Epidermal melanocyte (primary cell): Measurements from ENCODE around the gene WDFY4.

Source experiments
- DNase-seq: peaks from one replicate; pipeline ENCODE4 v3.0.0; 2011; ENCODE audit warnings: low spot score; ENCODE audit not compliant: insufficient read length

The WDFY4 gene

GRCh38 chr10:48941427-48942075, 256.9 kb downstream of the WDFY4 start:
- no peak for DNase-seq

GRCh38 chr10:48943096-48943495, 258.4 kb downstream of the WDFY4 start:
- DNase-seq, result no peak

DNA sequence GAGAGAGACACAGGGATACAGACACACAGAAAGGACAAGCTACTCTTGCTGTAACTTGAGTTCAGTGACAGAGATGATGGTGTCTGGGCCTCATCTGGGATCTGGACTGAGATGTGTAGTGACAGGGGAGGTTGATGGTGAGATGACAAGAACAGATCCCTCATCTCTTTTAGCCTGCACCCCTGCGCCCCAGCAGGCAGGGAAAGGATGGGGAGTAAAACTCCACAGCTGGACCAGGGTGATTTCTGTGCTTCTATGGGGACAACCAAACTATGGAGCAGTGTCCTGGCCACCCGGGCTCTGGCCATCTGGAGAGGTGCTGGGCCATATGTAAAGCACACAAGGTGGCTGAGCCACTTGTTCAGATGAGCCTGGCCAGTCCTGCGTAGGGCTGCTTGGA, 259.5 kb downstream of the WDFY4 start:
- DNase-seq, result no peak

GRCh38 chr10:48945441-48946130, 260.9 kb downstream of the WDFY4 start:
- no peak for DNase-seq

GRCh38 chr10:48946332-48946731, 261.7 kb downstream of the WDFY4 start:
- DNase-seq, result no peak

DNA sequence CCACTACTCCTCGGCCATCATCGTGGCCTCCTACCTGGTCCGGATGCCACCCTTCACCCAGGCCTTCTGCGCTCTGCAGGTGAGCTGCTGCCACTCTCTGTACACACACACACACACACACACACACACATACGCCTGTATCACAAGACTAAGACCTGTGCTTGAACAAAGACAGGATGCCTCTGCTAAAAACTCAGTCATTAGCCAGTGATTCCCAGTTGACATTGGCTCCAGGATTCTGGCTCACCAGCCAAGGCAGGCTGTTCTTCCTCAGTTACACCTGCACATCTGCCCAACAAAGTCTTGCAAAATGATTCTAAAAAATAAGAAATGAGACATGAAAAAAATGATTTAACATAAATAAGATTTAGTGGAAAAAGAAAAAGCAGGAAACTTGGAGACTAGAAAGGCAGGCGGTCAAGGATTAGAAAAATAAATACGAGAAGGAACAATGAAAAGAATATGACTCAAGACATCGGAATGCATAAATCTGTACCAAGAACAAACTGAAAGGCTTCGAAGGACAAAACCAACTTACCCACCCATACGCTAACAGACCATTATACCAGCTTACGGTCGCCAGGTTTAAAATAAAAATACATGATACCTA, 262.3 kb downstream of the WDFY4 start:
- DNase-seq, result no peak

DNA sequence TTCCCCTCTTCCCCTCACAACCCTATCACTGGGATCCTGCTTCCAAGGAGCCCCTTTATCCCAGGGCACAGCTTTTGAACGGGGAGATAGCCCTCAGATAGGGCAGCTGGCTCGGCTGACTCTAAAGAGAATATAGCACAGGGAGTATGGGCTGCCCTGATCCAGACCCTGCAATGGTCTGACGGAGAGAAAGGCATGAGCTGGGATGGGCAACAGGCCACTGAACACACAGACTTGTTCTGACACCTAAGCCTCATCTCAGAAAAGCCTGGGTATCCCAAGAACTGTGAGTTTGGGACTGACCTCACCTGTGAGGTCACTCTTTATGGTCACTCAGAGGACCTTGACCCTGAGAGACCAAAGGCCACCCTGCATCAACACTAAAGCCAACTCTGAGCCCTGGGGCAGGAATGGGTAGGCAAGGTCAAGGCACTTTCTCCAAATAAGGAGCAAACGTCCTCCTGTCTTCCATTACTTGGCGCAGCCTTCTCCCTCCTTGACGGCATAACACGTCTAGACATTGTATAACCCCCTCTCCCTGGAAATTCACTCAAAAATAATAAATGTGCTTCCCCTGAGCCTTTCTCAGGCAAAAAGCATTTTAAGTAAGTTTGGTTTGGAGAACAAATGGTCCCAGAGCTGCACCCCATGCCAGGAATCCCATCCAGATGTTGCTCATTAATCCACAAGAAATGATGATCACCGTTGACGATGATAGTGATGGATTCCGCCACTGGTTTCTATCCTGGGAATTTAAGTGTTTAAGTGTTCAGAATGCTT, 263.2 kb downstream of the WDFY4 start:
- DNase-seq, result no peak

DNA sequence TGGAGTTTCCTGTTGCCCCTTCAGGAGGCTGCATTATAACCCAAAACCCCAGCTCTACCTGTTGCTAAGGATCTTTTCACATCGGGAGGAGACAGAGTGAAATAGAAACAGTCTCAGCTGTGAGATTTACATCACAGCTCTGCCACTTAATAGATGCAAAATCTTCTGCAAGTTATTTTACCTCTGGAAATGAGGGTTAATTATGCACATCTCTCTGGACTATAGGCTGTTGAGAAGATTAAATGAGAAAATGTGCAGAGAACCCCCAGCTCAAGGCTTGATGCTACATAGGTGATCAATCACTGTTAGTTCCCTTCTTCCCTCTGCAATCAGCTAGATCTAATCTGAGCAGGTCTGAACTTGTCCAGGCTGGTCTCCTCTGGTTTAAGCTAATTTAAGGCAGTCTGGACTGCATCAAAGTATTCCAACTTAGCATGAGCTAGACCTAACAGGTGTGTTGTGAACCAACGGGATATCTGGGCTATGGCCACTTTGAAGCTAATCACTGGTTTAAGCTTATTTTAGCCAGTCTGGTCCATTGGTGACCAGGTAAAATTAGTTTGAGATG, 263.9 kb downstream of the WDFY4 start:
- no peak for DNase-seq

DNA sequence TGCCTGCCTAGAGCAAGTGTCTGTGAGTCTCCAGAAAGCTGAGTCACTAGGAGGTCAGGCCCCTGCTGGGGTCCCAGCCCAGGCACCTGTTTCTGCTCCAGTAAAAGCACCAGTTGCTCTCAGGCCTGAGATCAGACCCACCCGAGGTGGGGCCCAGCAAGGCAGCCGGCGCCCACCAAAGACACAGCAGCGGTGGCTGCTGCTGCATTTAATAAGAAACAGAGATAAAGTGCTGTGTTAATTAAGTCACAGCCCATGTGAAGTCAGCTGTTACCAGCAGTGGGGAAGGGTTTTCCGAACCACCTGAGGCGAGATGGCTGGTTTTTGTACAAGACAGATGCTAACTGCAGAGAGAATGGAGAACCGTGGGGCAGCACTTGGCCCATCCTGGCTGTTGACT, 267.0 kb downstream of the WDFY4 start:
- DNase-seq, result no peak

DNA sequence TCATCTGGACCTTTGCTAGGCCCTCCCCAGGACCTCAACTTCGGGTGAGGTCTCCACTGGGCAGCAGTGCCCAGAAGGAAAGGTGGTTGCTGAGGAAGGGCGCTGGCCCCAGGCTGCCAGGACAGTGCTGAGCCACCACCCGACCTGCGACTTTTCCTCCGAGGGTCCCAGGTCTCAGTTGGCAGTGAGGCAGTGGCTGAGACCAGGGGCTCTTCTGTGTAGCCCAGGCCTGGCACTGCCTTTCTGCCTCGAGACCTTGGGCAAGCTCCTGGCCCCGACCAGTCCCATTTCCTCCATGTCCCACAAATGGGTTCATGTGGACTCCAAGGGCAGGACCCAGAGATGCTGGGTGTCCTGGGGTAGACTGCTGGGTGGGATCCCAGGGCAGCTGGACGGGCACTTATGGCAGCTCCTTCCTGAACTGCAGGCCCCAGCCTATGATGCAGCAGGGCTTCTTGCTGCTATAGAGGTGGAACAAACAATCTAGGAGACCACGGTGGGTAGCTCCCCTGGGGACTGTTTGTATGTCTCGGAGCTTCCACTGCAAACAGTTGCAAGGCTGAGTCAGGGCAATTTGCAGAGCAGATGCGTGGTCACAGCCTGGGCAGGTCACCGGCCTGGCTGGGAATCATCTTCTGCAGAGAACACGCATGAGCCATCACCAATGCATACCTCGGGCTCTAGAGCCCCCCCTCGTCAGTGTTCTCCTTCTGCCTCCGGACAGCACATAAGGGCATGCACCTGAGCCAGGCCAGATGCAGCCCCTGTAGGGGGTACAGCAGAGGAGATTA, 272.9 kb downstream of the WDFY4 start:
- no peak for DNase-seq

DNA sequence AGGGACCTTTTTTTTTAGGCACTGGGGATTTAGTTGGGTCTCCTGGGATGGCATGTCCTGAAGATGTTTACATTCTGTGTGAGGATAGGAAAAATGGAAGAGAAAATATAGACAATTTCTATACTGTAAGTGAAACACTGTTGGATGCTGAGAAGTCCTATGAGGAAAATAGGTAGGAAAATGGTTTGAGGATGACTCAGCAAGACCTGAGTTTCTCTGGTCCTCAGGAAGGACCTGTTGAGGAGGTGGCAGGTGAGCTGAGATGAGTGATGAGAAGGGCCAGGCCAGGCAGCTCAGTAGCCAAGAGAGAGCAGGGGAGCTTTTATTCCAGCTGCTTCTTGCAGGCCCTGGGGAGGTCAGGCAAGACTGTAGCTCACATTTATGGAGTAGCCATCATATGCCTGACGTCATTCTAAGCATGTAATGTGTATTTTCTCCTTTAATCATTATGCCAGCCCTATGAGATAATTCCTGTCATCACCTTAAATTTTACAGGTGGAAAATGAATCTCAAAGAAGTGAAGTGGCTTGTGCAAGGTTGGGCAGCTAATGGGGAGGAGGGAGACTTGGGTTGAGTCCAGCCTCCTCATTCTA, 274.0 kb downstream of the WDFY4 start:
- DNase-seq, result no peak

GRCh38 chr10:48964038-48964437, 279.4 kb downstream of the WDFY4 start:
- DNase-seq, result no peak

DNA sequence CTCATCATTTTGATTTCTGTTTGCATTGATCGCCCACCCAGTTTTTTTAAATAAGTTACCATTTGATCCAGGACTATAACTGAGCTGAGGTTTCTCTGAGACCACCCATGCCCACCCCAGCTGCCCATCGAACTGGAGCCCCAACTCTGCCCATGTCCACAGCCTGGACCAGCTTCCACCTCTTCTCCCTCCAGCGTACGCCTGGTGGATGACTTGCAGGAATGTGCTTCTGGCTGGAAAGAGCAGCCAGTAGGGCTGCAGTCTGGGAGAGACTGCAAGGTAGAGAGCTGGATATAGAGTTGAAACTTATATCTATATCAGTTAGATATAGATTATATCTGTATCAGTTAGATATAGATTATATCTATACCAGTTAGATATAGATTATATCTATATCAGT, 280.8 kb downstream of the WDFY4 start:
- DNase-seq, result no peak

GRCh38 chr10:48968036-48968435, 283.4 kb downstream of the WDFY4 start:
- DNase-seq, result no peak

DNA sequence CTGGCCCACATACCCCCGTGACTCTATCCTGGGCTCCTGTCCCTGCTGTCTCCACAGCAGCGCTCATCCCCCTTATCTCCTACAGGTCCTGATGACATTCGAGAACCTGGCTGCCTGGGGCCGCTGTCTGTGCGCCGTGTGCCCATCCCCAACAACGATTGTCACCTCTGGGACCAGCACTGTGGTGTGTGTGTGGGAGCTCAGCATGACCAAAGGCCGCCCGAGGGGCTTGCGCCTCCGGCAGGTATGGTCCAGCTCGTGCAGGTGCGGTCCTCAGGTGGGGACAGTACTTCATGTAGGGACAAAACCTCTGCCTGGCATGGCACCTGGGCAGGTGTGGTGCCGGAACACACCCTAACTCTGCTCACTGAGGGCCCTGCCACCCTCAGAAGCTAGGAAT, 285.4 kb downstream of the WDFY4 start:
- no peak for DNase-seq

- DNase-seq, result no peak
These were observed 286.0 kb downstream of the WDFY4 start for GRCh38 chr10:48970654-48971053.

- DNase-seq, result no peak
These were observed 288.4 kb downstream of the WDFY4 start for GRCh38 chr10:48973065-48973464.

DNA sequence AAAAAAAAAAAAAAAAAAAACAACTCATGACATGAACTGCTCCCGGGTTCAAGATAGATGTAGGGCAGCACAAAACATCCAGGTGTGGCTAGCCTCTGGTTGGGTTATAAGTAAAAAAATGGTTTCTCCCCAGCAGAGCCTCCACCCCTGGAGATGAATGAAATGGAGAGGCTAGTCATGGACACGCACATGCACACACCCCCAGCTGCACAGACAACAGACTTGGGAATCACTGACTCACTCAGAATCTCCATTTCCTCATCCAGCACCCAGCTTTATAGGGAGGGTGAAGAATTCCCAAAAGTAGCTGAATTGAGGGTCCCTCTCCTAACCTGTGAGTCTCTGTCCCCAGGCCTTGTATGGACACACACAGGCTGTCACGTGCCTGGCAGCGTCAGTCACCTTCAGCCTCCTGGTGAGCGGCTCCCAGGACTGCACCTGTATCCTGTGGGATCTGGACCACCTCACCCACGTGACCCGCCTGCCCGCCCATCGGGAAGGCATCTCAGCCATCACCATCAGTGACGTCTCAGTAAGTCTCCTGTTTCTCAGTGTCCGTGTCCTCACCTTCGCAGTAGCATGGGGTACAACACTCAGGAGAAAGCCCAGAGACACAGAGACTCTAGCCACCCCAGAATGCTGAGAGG, 290.0 kb downstream of the WDFY4 start:
- no peak for DNase-seq

DNA sequence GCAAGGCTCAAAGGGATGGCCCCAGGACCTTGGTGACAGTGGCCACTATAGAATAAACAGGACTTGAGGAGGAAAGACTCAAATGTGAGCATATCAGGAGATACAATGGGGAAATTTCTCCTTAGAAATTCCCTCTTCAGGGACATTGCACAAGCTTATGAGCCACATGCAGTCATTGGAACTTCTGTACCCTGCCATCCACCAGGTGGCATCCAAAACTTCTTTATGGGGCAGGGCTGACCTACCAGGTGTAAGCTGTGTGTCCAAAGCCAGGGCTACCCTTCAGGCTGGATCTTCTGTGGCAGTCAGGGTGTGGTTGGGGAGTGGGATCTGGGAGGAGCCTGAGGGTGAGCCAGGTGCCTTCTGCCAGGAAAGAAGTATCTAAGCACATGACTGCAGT, 291.5 kb downstream of the WDFY4 start:
- no peak for DNase-seq

GRCh38 chr10:48978318-48978717, 293.6 kb downstream of the WDFY4 start:
- DNase-seq, result no peak
